GM18951 (cell line): ENCODE results near the gene WNT4.

Source experiments
- POLR2A ChIP-seq: IDR thresholded peaks from 4 replicates; pipeline ENCODE4 v1.6.1; 2011; ENCODE audit warnings: mild to moderate bottlenecking; ENCODE audit not compliant: insufficient read length, insufficient read depth; ENCODE audit errors: extremely low read depth
- in situ Hi-C: fragments of 300-500 bp; cut with MboI; formaldehyde crosslinking; loops from one replicate; pipeline ENCODE4 v1.12.0; 2022; ENCODE audit warnings: low sequenced_read_pairs, mixed read lengths, inconsistent platforms; ENCODE audit not compliant: unreplicated experiment

Gene WNT4

DNA sequence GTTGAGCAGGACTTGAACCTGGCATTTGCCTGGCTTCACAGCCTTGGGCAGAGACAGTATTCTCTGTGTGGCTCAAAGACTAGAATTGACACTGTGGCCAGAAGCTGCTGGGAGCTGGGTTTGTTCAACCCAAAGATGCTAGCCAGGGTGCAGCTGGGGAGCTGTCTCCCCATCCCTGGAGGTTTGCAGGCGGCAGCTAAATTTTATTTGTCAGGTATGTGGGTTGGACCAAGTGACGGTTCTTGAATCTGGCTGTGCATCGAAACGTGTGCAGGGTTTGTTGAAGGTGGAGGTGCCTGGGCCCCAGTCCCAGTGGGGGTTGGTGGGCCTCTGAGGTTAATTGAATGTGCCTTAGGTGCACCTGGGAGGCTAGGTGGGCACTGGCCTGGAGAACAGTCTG lies 11.8 kb downstream of the WNT4 start:
- in situ Hi-C loops = loop anchor here (25.0 kb wide), 1 partner anchor 281 kb away; no protein-coding TSS in a partner anchor
- TF ChIP-seq POLR2A = no peak

DNA sequence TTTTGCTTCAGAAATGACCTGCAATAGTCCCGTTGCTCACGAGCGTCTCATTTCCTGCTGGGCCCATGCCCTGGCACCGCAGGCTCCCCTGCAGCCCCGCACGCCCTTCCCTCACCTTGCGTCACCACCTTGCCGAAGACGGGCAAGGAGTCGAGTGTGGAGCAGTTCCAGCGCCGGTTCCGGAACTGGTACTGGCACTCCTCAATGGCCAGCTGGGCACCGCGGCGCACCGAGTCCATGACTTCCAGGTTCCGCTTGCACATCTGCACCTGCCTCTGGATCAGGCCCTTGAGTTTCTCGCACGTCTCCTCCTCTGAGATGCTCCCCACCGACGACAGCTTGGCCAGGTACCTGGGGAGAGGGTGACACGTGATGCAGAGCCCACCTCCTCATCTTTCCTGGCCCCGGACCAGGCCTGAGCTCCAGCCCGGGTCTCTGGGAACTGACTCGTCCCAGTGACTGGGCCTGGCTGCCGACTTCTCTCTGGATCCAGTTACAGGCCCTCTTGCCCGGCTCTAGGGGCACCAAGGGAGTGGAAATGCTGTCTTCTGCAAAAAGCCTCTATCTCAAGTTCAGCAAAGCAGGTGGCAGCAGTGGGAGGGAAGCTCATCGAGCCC lies 13.3 kb downstream of the WNT4 start:
- in situ Hi-C loops = loop anchor here (25.0 kb wide), 1 partner anchor 283 kb away; no protein-coding TSS in a partner anchor
- TF ChIP-seq POLR2A = no peak

DNA sequence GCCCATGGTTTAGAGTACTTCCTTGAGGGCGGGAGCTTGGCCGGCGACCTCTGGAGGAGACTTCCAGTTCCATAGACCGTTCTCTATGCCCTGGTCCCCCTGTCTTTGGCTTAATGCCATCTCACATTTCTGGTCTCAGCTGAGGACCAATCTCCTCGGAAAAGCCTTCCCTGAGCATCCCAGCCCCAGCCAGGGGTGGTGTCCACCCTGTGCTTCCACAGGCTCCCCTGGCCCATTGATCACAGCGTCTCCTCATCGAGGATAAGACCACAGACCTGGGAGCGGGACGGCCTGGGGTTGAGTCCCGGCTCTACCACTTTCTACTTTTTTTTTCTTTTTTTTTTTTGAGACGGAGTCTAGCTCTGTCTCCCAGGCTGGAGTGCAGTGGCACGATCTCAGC lies 14.5 kb downstream of the WNT4 start:
- no peak for TF ChIP-seq POLR2A
- in situ Hi-C loops = loop anchor here (25.0 kb wide), 1 partner anchor 284 kb away; no protein-coding TSS in a partner anchor

DNA sequence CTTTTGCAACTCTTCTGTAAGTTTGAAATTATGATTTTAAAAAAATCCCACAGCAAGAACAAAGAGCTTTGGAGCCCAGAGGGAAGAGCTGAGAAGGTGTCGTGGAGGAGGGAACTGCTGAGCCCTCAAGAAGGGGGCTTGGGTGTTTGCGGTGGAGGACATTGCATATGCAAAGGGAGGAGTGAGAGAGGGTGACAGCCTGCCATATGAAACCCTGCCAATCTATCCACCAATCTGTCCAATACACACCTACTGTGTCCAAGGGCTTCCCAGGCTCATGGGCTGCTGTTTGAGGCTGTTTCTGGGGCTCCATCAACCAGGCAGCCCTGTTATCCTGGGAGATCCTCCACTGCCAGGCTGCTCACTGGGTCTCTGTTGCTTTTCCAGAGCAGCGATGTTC lies 15.2 kb downstream of the WNT4 start:
- in situ Hi-C loops = loop anchor here (25.0 kb wide), 1 partner anchor 285 kb away; no protein-coding TSS in a partner anchor
- TF ChIP-seq POLR2A = no peak

DNA sequence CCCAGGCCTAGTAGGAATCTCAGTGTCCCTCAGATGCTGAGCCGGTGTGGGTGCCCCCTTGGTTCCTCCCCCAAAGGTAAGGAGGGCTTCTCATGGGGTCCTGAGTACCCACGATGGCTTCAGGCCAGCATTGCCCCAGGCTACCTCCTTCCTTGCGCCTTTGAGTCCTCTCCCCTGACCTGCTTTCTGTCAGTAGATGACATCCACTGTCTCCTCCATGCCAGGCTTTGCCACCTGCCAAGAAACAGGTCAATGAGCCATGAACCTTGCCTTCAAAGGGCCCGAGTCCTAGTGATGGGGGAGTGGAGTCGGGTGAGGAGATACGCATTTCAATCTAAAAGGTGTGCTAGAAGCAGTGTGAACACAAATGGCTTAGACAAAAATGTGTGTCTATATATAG lies 15.6 kb downstream of the WNT4 start:
- in situ Hi-C loops = loop anchor here (25.0 kb wide), 1 partner anchor 285 kb away; no protein-coding TSS in a partner anchor

DNA sequence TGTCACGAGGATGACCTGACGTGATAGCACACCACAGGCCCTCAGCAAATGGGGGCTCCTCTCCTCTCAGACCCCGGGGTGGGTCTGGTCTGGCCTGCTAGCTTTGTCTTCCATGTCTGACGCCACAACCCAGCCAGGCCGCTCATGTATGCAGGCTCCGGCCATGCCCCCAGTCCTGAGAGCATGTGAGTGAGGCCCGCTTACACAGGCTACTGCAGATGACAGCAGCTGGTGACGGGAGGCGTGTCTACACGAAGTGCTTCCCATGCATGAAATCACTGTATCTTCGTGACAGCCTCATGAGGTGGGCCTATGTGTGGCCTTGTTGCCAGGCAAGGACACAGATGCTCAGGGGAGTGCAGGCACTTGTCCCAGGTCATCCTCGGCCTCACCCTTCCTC lies 16.4 kb downstream of the WNT4 start:
- in situ Hi-C loops = loop anchor here (25.0 kb wide), 1 partner anchor 286 kb away; no protein-coding TSS in a partner anchor
- no peak for TF ChIP-seq POLR2A

More for the DNA sequence above, 15.6 kb downstream of the WNT4 start:
- TF ChIP-seq POLR2A = no peak

DNA sequence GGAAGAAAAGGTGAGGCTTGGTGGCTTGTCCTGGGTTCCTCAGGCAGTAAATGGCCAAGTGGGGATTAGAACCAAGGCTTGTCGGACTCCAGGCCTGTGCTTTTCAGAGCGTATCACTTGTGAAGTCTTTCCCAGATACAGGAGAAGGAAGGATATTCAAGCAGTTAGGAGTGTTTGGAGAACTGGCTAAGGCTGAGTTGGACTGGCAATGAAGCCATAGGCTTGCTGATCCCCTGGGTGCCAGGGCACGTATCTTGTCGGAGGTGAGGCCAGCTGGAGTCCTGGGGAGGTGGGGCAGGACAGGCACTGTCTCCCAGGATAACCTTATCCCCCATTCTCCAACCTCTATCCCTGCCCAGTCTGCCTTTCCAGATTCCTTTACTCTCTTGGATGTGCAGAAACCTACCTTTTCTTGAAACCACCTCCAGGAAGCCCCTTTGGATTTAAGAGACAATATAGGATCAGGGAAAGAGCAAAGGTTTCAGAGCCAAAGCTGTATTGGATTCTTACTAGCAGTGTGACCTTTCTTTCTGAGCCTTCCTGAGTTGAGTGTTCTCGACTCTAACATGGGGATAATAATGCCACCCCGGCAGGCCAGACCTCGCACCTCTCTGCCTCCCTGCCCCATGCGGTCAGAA lies 18.2 kb downstream of the WNT4 start:
- in situ Hi-C loops = loop anchor here (25.0 kb wide), 1 partner anchor 288 kb away; no protein-coding TSS in a partner anchor
- no peak for TF ChIP-seq POLR2A

DNA sequence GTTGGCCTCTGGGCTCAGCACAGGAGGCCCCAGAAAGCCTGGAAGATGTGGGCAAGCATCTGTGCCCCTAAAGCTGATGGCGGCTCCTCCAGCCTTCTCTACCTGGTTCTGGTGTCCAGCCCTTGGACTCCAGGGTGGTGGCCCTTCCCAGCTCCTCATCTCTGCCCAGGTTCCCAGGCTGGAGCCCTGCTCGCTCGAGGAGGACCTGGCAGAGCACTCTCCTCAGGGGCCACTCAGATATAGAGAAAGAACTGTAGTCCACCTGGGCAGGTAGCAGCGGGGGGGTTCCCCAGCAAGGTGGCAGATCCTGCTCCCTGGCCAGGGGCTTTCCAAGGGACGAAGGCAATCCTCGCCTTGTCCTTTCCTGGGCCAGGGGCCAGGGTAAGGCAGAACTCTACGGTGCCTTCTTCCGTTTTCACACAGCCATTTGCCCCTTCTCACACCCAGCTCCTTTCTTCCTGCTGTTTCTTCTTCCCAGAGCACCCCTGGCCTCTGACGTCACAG lies 18.9 kb downstream of the WNT4 start:
- TF ChIP-seq POLR2A = no peak
- in situ Hi-C loops = no loop called here

DNA sequence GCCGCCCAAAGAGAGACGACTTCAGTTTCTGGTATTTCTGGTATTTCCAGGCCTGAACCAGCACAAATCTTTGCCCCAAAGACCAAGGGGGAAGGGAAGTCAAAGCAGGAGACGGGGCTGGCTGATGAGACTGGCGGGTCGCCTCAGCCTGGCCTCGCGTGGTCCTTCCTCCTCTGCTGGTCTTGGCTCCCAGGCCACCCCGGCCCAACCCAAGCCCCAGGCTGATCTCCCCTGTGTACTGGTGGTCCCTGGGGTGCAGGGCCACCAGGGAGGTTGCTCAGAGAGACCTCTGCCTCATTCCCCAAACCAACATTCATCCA lies 19.9 kb downstream of the WNT4 start:
- in situ Hi-C loops = no loop called here
- no peak for TF ChIP-seq POLR2A

DNA sequence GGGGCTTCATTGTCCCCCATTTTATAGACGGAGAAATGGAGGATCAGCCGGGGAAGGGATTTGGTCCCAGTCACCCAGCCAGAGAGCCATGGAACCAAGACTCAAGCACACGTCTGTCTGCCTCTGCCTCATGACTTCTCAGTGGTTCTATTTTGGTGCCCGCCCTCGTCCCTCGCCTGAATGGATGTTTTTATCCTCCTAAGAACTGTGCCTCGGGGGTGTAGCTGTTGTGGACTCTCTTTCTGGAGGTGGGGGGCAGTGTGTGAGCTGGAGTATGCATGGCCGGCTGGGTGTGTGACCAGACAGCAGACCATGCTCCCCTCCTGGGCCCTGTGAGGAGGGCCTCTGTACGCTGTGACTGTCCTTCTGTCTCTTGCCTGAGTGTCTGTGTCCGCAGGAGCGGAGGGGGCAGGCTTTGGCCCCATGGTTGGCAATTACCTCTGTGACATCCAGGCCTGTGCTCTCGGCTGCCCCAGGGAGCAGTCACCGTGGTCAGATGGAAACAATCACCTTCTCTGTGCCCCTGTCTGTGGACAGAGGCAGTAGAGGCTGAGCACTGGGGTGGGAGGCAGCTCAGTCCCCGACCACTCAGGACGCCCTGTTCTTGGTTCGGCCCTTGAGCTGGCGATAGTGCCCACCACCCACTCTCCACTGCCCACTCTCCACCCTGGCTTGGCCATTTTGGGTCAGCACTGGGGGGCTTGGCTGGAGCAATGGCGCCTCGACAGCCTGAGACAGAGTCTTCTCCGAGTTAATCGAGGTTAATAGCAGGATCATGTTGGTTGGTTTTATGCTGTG lies 20.4 kb downstream of the WNT4 start:
- TF ChIP-seq POLR2A = no peak
- in situ Hi-C loops = no loop called here

DNA sequence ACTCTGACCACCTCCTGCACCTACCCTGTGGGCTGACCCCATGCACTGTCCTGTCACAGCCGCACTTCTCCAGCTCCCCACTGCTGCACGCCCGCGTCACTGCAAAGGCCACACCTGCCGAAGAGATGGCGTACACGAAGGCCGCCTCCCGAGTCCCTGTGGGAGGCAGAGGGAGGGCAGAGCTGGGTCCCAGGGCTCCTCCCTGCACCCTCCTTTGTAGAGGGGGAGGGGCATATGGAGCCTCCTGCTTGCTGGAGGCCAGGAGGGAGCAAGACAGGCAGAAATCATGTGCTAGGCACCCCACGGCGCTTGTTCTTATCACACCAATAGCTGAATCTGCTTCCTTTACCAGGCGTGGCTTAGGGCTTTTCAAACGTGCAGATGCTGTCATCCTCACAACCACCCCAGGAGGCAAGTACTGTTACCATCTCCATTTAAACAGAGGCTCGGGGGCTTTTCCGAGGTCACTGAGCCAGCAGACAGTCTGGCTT lies 21.4 kb downstream of the WNT4 start:
- in situ Hi-C loops = no loop called here
- TF ChIP-seq POLR2A = no peak

DNA sequence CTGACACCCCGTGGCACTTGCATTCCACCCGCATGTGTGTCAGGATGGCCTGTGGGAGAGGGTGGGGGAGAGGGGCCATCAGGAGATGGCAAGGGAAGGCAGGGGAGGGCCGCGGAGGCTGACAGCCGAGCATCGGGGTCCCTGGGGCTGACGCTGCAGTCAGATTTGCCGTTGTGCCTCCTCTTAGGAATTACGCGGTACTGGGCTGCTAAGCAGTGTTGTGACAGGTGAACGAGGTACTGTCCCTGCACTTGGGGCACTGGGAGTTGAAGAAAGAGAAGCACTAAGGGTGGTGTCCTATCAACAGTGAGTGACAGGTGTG lies 22.5 kb downstream of the WNT4 start:
- no peak for TF ChIP-seq POLR2A
- in situ Hi-C loops = no loop called here

DNA sequence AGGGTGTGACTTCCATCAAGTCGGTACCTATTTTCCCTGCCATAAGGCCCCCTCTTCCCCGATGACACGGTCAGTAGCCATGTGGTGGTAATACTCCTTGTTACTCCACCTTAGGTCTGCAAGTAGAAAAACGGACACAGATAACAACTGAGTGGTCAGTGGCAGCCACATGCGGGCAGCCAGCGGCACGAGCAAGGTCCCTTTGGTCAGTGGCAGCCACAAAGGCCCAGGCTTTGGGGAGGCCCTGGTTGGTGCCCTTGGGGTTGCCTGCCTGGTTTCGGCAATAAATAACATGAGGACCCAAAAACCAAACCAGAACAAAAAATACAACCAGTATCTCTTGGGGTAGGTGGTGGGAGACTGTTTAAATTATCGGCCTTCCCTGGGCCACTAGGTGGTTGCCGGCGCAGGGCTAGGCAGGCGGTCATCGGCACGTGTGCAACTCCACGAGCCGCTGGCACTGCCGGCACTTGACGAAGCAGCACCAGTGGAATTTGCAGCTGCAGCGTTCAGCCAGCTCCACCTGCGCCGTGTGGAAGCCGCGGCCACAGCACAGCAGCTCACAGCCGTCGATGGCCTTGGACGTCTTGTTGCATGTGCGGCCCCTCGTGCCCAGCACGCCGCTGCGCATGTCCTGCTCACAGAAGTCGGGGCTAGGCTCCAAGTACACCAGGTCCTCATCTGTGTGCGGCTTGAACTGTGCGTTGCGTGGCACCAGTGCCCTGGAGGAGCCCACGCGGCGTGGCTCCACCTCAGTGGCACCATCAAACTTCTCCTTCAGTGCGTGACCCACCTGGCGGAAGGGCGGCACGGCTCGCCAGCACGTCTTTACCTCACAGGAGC lies 23.1 kb downstream of the WNT4 start:
- in situ Hi-C loops = no loop called here
- no peak for TF ChIP-seq POLR2A
